ENCODE data around the gene ASIC1.
"Not testable (repeated sequence)": the region's sequence is repeated elsewhere in the genome, so short reads cannot be mapped to it uniquely, and the experiment has no call there.

ASIC1 gene

DNA sequence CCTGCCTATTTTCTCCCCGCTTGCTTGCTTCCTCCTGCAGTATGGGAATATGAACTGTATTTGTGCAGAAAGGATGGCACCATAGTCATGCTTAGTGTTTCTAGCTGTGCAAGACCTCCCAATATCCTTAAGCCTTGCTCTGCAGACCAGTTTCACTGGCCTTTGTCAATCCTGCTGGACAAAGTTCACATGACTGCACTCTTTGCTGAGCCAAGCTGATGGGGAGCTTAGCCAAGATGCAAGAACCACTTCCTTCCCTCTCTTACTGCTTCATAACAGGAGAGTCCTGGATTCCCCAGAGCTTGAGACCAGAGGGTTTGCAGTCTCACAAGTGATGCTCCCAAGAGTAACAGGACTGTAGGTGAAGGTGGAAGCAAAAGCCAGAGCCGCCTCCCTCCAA lies 3.8 kb downstream of the ASIC1 start:
- DNase-seq (ENCODE audit: low read depth in 2 of 2): no peak

DNA sequence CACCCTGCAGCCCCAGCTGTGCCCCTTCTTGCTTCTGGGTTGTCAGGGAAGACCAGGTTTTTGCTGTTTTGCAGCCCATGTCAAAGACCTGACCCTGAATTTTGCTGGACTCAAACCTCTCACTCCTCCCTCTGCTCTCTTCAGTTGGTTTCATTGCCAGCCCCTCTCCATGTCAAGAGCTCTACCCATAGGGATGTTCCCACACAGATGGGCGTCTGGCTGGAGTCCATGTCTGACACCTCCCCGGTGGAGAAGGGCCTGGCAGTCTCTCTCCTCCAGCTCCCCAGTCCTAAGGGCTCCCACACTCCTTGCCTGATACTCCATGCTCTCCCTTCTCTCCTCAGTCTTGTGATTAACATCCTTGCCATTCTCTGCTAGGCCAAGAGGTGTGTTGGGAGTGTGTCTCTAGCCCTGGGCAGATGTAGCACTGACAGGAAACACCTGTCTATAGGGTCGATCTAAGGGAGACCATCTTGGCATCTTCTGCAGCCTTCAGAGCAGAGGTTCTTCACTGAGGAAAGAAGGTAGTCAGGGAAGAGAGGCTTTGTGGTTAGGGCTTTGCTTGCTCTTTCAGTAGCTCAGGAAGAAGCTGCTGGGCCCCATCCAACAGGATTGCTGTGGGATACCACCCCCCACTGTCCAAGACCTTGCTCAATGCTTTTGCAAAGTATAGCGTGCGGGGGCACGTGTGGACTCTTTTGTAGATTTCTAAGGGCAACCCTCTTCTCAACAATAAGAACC lies 4.7 kb downstream of the ASIC1 start:
- no peak for DNase-seq (ENCODE audit: low read depth in 2 of 2)

DNA sequence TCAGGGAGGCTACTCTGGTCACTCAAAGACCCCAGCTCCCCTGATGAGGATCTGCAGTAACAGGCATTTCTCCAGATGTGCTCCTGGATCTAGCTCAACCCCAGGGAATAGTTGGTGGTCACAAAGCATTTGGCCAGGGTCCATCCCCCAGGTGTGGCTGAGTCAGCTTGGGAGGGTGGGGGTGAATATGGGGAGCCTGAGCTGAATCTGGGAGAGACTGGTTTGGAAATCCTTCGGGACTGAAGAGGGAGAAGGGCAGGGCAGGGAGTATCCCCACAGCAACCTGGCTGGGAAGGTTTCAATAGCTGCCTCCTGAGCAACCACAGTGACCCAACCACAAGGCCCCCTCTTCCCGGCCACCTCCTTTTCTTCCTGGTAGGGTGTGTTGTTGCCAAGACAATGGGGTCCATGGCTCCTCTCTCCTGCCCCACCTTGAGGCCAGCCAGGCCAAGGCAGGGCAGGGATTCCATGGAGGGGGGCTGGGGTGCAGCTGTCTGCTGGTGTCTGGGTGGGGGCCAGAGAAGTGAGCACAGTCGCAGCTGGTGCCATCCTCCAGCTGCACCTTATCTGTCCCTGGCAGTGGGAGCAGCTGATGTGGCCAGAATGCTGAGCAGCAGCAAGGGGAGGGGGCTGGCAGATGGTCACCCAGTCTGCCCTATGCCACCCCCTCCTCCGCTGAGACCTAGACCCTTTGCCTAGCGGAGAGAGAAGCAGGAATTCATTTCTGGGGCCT lies 5.5 kb downstream of the ASIC1 start:
- DNase-seq (ENCODE audit: low read depth in 2 of 2): no peak

DNA sequence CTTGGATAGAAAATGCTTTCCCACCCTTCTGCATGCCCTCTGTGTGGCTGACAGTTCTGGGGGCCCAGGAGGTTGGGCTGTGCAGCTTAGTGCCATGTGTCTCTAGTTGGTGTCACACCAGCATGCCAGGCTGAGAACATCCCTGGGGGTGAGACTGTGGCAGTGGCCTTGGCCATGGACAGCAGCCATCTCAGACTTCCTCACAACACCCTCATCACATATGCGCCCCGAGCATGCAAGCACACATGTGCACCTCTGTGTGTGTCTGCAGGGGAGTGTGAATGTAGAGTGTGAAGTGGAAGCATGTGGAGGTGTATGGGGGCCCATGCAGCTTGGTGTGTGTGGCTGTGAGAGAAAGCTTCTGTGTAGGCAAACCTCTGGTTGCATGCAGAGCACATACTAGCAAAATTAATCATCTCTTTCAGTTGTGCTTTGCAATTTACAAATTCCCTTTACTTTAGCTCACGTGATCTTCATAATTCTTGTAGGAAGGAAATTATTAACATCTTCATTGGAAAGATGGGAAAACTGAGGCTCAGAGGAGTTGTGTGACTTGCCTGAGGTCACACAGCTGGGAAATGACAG lies 8.4 kb downstream of the ASIC1 start:
- DNase-seq (ENCODE audit: low read depth in 2 of 2): no peak

DNA sequence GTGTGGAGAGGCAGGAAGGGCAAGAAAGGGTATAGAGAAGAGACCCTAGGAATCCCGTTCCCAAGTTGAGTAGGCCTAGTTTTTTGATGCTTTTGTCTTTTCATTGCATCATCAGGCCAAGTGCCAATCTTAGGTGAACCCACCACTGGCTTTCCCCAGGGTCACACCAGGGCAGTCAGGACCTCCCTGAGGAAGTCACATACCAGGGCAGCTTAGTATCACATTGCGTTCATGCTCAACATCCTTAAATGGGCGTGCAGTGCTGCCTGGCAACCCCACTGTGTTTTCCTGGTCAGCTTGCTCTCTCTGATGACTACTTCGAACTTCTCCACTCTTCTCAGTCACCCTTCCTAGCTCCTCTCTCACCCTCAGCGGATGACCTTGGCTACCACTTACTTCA lies 9.0 kb downstream of the ASIC1 start:
- DNase-seq (ENCODE audit: low read depth in 2 of 2): no peak

DNA sequence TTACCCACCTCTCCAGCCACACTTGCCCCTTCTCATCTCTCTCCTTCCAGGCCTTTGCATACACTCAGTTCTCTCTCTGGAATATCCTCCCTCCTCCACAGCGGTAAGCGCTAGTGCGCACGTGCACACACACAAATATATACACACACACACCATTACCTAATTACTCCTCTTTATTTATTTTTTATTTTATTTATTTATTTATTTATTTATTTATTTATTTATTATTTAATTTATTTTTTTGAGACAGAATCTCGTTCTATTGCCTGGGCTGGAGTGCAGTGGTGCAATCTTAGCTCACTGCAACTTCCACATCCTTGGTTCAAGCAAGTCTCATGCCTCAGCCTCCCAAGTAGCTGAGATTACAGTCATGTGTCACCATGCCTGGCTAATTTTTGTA lies 11.7 kb downstream of the ASIC1 start:
- no peak for DNase-seq (ENCODE audit: low read depth in 2 of 2)

DNA sequence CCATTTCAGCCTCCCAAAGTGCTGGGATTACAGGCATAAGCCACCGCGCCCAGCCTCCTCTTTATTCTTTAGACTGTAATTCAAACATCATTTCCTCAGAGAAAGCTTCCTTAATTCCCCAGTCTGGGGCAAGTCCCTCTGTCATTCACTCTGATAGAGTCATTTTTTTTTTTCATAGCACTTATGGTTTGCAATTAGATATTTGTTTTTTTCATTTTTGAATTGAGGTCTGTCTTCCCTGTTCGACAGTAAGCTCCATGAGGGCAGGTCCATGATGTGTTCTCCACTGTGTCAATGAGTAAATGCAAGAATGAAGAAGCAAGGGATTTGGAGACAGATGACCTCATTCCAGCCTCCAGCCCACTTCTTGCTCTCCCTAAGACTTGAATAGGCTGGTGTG lies 12.1 kb downstream of the ASIC1 start:
- DNase-seq (ENCODE audit: low read depth in 2 of 2): no peak

DNA sequence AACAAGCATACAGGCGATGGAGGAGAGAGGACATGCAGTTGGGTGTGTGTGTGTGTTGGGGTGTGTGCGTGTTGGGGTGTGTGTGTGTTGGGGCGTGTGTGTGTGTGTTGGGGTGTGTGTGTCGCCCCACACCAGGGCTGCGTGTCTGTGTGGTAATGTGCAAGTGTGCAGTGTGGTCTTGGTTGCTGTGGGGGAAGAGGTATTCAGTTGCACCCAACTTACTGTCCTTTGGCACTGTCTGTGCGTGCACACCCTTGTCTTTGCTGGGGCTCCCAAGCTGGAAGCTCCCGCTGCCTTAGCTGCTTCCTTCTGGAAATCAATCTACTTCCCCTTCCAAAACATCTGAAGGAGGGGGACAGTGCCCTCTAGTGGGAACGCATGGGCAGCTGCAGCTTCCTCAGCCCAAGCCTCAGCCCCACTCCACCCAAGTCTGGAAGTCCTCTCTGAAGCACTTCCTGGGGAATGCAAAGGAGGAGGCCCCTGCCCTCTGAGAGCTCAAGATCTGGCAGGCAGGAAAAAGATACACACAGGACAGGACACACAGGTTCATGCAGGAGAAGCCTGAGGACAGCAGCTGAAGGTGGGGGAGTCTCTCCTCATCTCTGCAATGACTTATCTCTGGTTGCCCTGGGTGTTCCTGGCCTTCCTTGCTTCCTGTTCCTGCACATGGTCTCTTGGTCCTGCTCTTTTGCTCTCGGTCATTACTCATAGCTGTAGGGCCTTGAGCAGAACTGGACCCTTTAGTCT lies 13.1 kb downstream of the ASIC1 start:
- peak in 1 of 2 donors; percentile 16 for DNase-seq (ENCODE audit: low read depth in 2 of 2)

DNA sequence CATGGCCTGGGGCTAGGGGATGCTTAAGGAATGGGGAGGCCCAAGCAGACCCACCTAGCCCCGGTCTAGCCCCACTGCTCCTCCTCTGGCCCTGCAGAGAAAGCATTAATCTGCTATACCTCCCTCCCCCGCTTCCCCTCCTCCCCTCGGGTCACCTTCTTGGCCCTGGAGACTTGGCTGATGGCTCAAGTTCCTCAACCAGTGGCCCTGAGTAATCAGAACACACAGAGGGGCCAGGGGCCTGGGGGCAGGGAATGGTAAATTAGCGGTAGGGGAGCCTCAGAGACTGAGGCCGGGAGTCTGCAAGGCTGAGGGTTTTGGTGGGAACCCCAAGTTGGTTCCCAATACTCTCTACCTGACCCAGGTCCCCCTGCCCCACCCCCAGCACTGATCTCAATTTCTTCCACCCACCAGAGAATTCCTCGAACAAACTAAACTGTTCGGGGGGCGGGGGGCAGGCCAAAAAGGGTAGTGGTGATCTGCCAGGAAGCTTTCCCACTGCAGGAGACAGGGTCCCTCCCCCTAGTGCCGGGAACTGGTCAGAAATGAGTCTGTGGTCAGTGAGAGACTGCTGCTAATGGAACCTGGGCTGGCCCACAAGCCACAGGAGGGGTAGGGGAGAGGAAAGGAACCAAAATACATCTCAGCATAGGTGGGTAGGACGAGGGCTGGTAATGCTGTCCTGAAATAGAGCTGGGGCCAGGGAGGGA lies 15.0 kb downstream of the ASIC1 start:
- DNase-seq (ENCODE audit: low read depth in 2 of 2): no peak

DNA sequence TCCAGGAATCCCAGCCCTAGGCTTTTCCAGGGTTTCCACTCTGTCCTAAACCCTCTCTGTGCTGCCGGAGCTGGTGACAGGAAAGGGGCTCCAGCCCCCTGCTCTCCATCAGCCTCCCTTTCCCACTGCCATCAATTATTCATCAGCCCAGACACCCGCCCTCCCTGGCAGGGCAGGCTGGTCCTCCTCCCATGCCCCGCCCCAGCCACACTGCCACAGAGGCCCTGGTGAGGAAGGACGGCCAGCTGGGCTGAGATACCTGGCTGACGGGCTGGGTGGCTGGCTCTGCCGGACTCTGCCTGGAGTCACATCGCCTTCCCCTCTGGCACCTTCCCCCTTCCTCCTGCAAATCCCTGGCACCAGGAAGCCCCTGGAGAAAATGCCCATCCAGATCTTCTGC lies 15.8 kb downstream of the ASIC1 start:
- no peak for DNase-seq (ENCODE audit: low read depth in 2 of 2)

DNA sequence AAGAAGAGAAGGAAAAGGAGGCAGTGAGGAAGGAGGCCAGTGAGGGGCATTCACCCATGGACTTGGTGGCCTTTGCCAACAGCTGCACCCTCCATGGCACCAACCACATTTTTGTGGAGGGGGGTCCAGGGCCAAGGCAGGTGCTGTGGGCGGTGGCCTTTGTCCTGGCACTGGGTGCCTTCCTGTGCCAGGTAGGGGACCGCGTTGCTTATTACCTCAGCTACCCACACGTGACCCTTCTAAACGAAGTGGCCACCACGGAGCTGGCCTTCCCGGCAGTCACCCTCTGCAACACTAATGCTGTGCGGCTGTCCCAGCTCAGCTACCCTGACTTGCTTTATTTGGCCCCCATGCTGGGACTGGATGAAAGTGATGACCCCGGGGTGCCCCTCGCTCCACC lies 16.3 kb downstream of the ASIC1 start:
- no peak for DNase-seq (ENCODE audit: low read depth in 2 of 2)

DNA sequence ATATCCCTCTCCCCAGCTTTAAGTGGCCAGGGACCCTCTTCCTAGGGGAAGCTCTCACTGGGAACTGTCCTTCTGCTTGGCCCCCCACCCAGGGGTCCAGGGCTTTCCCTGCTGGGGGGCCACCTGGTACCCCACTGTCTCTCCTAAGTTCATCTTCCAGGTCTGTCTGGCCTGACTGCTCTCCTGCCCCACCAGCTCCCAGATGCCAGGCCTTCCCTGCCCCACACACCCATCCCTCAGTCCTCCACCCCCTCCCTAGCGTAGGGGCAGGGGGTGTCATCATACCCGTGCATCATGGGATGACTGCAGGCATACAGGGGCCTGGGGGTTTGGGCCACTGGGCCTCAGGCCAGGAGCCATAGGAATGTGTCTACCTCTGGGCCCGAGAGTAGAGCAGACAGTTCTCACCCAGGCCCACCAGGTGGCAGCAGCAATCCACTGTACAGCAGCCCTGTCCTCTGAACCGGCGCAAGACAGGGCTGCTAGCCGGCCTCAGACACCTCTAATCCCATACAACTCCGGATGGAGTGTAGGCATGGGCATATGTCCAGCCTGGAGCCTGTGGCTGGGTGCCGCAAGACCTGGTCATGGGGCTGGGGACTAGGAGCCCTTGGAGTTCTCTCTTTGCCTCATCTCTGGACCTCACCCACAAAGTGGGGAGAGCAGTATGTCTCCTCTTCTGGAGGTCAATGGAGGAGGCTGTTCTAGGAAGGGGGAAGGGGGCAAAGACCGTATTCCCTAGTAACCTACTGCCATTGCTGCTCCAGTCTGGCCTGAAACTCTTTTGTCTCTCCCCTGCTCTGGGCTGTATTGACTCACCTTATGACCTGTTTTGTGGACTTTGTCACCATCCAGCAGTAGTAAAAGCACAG lies 17.8 kb downstream of the ASIC1 start:
- DNase-seq (ENCODE audit: low read depth in 2 of 2): peak; percentile 49 to 60

DNA sequence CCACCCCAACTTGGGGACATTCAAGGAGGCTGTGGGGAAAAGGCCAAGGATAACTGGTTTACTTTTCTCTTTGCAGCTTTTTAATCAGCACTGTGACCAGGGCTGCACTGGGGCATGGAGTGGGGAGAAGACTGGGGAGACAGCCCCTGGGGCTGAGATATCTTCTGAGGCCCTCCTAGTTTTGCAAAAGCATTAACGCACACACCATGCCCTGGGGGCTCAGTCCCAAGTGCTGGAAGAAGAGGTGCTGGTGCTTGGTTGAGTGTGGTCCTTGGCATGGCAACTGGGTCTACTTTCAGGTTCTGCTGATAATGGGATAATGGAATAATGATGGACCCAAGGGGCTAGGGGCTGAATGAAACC lies 18.4 kb downstream of the ASIC1 start:
- DNase-seq (ENCODE audit: low read depth in 2 of 2): no peak

DNA sequence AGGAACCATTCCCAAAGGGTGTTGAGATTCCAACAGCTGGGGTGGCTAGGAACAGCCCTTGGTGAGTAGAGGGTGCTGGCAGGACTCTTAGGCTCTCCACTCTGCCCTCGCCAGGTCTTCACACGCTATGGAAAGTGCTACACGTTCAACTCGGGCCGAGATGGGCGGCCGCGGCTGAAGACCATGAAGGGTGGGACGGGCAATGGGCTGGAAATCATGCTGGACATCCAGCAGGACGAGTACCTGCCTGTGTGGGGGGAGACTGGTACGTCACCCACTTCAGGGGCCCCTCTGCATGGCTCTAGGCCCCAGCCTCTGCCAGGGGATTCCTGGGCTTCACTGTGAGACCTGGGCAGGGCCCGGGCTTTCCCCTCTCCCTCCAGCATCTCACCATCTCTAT lies 19.7 kb downstream of the ASIC1 start:
- DNase-seq (ENCODE audit: low read depth in 2 of 2): no peak

DNA sequence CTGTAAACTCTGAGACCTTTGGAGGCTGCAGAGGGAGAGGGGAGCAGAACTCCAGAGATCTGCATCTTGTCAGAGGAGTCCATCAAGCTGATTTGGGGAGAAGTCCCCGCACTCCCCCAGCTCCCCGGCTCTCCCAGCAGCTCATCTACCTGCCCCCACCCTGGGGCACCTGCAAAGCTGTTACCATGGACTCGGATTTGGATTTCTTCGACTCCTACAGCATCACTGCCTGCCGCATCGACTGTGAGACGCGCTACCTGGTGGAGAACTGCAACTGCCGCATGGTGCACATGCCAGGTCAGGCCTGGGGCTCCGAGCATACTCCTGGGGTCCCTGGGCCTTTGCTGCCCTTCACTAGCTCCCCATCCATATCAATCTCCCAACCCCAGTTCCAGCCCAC lies 20.9 kb downstream of the ASIC1 start:
- DNase-seq (ENCODE audit: low read depth in 2 of 2): no peak

DNA sequence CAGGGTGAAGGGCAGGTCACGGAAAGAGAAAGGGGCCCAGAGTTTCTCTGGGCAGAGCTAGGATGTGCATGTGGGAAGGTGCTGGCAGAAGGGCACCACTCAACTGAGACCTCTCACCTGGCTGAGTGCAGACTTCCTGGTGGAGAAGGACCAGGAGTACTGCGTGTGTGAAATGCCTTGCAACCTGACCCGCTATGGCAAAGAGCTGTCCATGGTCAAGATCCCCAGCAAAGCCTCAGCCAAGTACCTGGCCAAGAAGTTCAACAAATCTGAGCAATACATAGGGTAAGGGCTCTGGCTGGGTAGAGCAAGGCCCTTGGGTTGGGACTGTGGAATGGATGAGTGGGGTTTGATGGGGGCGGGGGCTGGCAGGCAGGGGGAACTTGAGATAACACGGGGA lies 22.4 kb downstream of the ASIC1 start:
- no peak for DNase-seq (ENCODE audit: low read depth in 2 of 2)

DNA sequence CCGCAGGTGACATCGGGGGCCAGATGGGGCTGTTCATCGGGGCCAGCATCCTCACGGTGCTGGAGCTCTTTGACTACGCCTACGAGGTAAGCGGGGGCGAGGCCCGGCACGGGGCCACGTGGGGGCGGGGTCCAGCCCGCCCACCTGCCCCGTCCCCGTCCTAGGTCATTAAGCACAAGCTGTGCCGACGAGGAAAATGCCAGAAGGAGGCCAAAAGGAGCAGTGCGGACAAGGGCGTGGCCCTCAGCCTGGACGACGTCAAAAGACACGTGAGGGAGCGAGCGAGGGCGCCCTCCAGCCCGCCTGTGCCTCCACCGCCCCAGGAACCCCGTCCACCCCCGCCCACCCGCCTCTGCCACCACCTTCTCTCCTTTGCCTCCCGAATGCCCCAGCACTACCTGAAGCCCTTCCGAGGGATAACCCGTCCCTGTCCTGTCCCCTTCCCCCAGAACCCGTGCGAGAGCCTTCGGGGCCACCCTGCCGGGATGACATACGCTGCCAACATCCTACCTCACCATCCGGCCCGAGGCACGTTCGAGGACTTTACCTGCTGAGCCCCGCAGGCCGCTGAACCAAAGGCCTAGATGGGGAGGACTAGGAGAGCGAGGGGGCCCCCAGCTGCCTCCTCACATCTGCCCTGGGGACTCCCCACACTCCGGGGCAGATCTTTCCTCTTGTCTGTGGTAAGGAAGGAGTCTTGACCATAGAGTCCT lies 23.9 kb downstream of the ASIC1 start:
- DNase-seq (ENCODE audit: low read depth in 2 of 2): no peak

DNA sequence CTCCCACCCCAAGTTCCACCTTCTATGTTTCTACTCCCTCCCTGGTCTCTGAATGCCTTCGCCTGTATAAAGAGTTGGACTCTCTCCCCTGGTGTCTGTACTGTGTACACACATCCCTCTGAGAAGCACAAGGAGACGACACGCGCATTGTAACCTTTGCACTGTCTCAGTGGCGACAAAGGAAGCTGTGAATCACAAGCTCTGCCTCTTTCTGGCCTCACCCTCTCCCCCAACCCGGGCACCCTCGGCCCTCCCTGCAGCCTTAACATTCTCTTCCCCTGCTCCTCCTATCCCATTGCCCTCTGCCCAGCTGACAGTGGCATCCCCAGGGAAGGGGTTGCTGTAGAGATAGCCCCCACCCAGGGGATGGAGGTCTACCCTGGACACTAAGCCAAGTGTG lies 25.2 kb downstream of the ASIC1 start:
- DNase-seq (ENCODE audit: low read depth in 2 of 2): no peak

DNA sequence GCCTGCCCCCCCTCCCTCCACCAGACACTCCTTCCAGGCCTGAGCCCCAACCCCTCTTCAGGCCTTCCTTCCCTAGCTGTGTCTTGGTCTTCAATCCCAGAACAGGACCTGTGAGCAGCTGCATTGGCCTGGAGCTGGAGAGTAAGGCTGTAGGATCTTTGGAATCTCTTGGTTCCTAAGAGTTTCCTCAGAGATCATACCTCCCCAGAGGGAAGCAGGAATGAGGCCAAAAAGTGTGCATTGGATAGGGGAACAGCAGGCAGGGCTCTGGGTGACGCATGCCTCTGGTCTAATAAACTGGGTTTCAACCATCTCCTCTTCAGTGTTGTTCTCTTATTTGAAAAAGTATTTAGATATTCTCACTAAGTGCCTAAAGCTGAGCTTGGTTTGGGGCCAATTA lies 25.9 kb downstream of the ASIC1 start:
- no peak for DNase-seq (ENCODE audit: low read depth in 2 of 2)

DNA sequence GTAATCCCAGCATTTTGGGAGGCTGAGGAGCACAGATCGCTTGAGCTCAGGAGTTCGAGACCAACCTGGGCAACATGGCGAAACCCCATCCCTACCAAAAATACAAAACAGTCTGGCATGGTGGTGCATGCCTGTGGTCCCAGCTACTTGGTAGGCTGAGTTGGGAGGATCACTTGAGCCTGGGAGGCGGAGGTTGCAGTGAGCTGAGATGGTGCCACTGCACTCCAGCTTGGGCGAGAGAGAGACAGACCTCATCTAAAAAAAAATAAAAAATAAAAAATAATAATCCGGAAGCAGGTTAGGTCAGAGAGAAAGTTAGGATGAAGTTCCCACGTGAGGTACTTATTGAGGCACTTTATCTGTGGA lies 27.0 kb downstream of the ASIC1 start:
- DNase-seq (ENCODE audit: low read depth in 2 of 2): not testable (repeated sequence)

All from stimulated activated CD8-positive, alpha-beta memory T cell treated with anti-CD3 and anti-CD28 coated beads, Interleukin-15, amount 100 ng/mL, for 4 hours (primary cell).